NCI-H748 (cell line): ENCODE data around the gene ZNF385C.

Source experiments
- DNase-seq: peaks from one replicate; lab custom pipeline; 2025; ENCODE audit not compliant: unreplicated experiment; lab: John Stamatoyannopoulos, UW

ZNF385C gene

DNA sequence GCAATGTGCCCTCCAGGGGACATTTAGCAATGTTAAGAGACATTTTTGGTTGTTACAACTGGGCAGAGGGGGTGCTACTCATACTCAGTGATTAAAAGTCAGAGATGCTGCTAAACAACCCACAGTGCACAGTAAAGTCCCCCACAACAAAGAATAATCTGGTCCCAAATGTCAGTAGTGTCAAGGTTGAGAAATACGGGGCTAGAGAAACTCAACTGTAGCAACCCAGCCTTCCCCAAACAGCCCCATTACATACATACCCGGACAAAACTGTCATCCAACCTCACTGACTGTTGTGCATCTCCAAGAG, 101.5 kb downstream of the ZNF385C start:
- DNase-seq: no peak

DNA sequence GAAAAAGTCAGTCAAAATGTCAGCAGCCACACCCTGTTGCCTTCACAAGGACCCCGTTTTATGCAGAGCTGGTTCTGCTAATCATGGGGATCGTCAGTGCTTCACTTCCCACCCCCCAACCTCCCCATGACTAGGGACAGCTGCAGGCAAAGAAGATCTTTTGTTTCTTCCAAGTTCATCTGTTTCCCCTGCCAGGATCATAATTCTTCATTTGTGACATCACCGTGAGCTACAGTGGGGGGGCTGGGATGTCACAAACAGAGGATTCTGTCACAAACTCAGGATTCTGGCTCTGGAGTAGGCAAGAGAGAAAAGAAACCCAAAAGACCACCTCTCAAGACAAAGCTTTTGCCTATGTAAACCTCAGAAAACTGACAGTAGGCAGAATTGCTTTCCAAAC, 105.7 kb downstream of the ZNF385C start:
- DNase-seq: no peak

GRCh38 chr17:41989702-41990419, 108.4 kb downstream of the ZNF385C start:
- no peak for DNase-seq

DNA sequence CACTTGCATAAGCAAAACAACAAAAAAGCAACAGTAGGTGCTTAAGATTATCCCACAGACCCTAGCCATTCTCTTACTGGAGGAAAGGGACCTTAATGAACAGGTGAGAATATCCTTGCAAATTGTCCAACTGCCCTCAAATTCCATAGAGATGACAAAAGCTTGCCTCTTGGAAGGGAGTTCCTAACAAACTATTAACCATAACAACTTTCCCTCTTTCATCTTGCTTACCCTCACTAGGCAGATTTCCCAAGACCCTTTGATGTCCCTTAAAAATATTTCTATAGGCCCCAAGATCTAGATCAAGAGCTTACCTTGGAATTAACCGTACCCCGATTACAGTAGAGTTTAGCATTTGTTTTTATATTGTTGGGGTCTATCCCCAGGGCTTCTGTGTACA, 109.9 kb downstream of the ZNF385C start:
- no peak for DNase-seq

DNA sequence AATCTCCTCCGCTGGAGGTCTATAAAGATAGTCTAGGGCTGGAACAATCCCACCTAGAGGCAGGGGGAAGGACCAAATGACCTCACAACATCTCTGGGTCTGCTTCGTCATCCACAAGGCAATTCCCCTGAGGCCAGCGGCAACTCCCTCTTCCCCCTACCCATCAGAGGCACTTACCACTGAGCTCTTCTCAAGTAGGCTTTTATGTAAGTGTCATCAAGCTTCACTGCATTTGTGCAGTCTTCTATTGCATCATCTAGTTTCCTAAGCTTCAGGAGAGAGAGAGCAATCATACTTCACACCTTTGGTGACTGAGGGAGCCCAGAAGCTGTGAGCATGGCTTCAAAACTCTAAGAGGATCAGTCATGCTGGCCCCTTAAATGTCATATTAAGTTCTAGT, 110.6 kb downstream of the ZNF385C start:
- no peak for DNase-seq

- no peak for DNase-seq
Observed at GRCh38 chr17:41986634-41987033, 111.6 kb downstream of the ZNF385C start.

GRCh38 chr17:41985919-41986318, 112.4 kb downstream of the ZNF385C start:
- no peak for DNase-seq

GRCh38 chr17:41984454-41984853, 113.8 kb downstream of the ZNF385C start:
- DNase-seq: no peak

GRCh38 chr17:41982026-41982760, 116.1 kb downstream of the ZNF385C start:
- no peak for DNase-seq

- no peak for DNase-seq
Observed at GRCh38 chr17:41977991-41978390, 120.3 kb downstream of the ZNF385C start.

GRCh38 chr17:41976142-41976768, 122.0 kb downstream of the ZNF385C start:
- DNase-seq: no peak
